Brain microvascular endothelial cell (primary cell): ENCODE data around the gene PGAP1.

Source experiments
- DNase-seq: peaks from one replicate; pipeline ENCODE4 v3.0.0-alpha.2; 2020
- H3K27ac ChIP-seq: fragments of 250-450 bp; sonication (Bioruptor Pico); 2 replicates; pipeline ENCODE4 v1.5.1; 2020; ENCODE audit warnings: mild to moderate bottlenecking, moderate library complexity
- H3K27me3 ChIP-seq: fragments of 250-450 bp; sonication (Bioruptor Pico); replicated peaks from 2 replicates; pipeline ENCODE4 v1.5.1; 2020; ENCODE audit warnings: mild to moderate bottlenecking
- H3K36me3 ChIP-seq: fragments of 250-450 bp; sonication (Bioruptor Pico); replicated peaks from 2 replicates; pipeline ENCODE4 v1.5.1; 2020; ENCODE audit warnings: mild to moderate bottlenecking
- H3K4me3 ChIP-seq: 2 replicates; pipeline ENCODE4 v1.5.1; 2011; ENCODE audit warnings: low read depth, mild to moderate bottlenecking, control low read depth, low read length, moderate library complexity
- in situ Hi-C: cut with HindIII; loops from 2 replicates; pipeline ENCODE4 v1.10.0; 2017; ENCODE audit warnings: low sequenced_read_pairs, low pct_ligation_motif_present
- TF ChIP-seq, protein P1 (sequence below): IDR thresholded peaks from 2 replicates; pipeline ENCODE4 v1.5.1; 2011; ENCODE audit warnings: low read depth, mild to moderate bottlenecking, moderate library complexity, low read length, control low read depth, inconsistent platforms; ENCODE audit errors: missing control alignments

PGAP1 gene

DNA sequence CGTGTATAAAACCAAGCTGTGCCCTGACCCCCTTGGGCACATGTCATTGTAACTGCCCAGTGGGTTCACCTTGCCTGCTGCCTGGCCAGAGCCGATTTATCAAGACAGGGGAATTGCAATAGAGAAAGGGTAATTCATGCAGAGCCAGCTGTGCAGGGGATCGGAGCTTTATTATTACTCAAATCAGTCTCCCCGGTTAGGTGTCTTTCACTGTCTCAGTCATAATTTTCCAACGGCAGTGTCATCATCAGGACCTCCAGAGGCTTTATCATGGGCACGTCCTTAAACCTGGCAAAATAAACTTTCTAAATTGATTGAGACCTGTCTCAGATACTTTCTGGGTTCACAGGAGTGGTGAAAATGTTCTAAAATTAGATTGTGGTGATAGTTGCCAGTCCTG is 29.6 kb upstream of the PGAP1 start:
- DNase-seq = no peak
- no peaks in the 10 kb centered on the region for H3K27me3 ChIP-seq
- H3K27ac ChIP-seq = no peak overlapping the region
- no peaks in the 10 kb centered on the region for H3K36me3 ChIP-seq
- in situ Hi-C loops = no loop called here
- H3K4me3 ChIP-seq = no peak overlapping the region
- TF ChIP-seq, protein P1, sequence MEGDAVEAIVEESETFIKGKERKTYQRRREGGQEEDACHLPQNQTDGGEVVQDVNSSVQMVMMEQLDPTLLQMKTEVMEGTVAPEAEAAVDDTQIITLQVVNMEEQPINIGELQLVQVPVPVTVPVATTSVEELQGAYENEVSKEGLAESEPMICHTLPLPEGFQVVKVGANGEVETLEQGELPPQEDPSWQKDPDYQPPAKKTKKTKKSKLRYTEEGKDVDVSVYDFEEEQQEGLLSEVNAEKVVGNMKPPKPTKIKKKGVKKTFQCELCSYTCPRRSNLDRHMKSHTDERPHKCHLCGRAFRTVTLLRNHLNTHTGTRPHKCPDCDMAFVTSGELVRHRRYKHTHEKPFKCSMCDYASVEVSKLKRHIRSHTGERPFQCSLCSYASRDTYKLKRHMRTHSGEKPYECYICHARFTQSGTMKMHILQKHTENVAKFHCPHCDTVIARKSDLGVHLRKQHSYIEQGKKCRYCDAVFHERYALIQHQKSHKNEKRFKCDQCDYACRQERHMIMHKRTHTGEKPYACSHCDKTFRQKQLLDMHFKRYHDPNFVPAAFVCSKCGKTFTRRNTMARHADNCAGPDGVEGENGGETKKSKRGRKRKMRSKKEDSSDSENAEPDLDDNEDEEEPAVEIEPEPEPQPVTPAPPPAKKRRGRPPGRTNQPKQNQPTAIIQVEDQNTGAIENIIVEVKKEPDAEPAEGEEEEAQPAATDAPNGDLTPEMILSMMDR = no peak

DNA sequence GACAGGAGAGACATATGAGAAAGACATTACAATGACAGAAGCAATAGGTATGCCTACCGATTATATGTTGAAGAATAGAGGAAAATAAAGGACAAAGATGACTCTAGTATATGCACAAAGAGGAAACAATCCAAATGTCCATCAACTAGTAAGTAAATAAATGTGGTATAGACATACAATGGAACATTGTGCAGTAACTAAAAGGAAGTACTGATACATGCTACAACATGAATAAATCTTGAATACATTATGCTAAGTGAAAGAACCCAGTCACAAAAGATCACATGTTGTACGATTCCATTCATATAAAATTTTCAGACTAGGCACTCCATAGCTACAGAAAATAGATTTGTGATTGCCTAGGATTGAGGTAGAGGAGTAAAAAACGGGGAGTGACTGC is 28.5 kb upstream of the PGAP1 start:
- in situ Hi-C loops = no loop called here

DNA sequence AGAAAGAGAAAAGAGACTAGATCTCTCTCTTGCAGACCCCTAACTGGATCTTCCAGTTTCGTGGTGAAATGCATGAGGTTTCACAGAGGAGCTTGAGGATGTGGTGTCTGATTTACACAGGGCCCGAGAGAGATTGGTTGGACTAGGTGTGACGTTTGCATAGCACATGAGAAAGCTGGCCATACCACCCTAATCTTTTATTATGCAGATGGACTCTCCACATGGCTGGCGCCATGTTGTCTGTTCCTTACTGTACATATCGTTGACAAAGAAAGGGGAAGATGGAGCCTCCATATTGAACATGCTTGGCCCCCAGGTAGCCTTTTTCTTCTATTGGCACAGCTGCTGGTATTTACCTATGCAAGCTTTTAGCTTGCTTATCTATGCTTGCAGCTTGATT is 27.5 kb upstream of the PGAP1 start:
- no peak overlapping the region for H3K27ac ChIP-seq
- in situ Hi-C loops = no loop called here
- H3K4me3 ChIP-seq = no peak overlapping the region
- no peak for DNase-seq
- TF ChIP-seq, protein P1 = no peak
- H3K27me3 ChIP-seq = no peaks in the 10 kb centered on the region
- no peaks in the 10 kb centered on the region for H3K36me3 ChIP-seq

More for the DNA sequence above, 28.5 kb upstream of the PGAP1 start:
- Histone ChIP-seq H3K27ac (no peak overlapping the region), H3K36me3 (no peaks in the 10 kb centered on the region), H3K4me3 (no peak overlapping the region), H3K27me3 (no peaks in the 10 kb centered on the region)
- no peak for DNase-seq
- TF ChIP-seq, protein P1 = no peak

DNA sequence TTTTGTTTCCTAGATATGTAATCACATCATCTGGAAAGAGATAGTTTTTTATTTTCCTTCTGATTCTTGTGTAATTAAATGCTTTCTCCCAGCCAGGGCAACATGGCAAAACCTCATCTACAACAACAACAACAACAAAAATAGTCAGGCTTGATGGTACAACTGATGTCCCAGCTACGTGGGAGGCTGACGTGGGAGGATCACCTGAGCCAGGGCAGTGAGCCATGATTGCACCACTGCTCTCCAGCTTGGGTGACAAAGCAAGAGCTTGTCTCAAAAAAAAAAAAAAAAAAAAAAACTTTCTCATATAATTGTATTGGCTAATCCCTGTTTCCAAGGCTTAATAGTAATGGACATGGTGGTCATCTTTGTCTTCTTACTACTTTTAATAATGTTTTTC is 26.4 kb upstream of the PGAP1 start:
- in situ Hi-C loops = no loop called here

DNA sequence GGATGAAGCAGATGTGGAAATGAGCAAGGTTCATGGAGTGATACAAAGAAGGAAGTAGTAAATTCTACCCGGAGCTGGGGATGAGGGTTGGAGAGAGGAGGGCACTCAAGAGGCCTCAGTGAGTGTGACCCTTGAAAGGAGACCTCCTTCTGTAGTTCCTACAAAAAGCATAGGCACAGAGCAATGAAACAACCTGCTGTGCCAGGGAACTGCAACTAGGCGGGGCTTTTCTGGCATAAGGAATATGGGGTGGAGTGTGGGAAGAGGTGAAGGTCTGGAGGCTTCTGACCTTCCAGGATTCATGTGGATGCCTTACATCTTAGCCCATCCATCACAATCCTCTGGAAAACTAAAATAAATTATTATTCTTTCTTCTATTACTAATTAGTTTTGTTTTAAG is 25.5 kb upstream of the PGAP1 start:
- TF ChIP-seq, protein P1 = no peak
- no peak for DNase-seq
- no peaks in the 10 kb centered on the region for H3K27me3 ChIP-seq
- H3K4me3 ChIP-seq = no peak overlapping the region
- no peak overlapping the region for H3K27ac ChIP-seq
- no peaks in the 10 kb centered on the region for H3K36me3 ChIP-seq
- in situ Hi-C loops = no loop called here

More for the DNA sequence above, 26.4 kb upstream of the PGAP1 start:
- H3K36me3 ChIP-seq = no peaks in the 10 kb centered on the region
- no peak overlapping the region for H3K4me3 ChIP-seq
- H3K27ac ChIP-seq = no peak overlapping the region
- TF ChIP-seq, protein P1 = no peak
- no peaks in the 10 kb centered on the region for H3K27me3 ChIP-seq
- no peak for DNase-seq

DNA sequence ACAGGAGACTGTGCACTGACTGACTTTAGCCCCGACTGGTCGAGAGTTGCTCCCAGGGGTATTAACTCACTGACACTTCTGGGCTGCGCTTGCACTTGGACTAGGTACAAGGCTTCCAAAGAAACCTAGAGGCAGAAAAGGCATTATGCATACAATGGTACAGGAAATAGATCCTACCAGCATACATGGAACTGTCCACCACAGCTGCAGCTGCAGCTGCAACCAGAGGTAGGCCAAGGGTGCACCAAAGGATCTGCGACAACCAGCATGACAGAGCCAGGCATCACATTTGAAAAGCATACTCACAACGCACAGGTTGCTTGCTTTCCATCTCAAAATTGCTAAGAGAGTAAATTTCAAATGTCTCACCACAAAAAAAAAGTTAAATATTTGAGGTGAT is 22.6 kb upstream of the PGAP1 start:
- H3K27ac ChIP-seq = no peak overlapping the region
- in situ Hi-C loops = no loop called here
- no peaks in the 10 kb centered on the region for H3K36me3 ChIP-seq
- no peak overlapping the region for H3K4me3 ChIP-seq
- no peak for DNase-seq
- TF ChIP-seq, protein P1 = no peak
- H3K27me3 ChIP-seq = no peaks in the 10 kb centered on the region
